GM12873 (cell line): ENCODE results near the gene DUS1L.
A peak's percentile ranks its signal among the peaks of the same experiment; 100 is the strongest.

Experiments used
- CTCF ChIP-seq: IDR thresholded peaks from 2 replicates; pipeline ENCODE4 v1.5.1; 2012; ENCODE audit warnings: low read depth, mild to moderate bottlenecking, moderate library complexity, low read length, control low read depth; ENCODE audit not compliant: insufficient read depth; ENCODE audit errors: missing control alignments

Gene DUS1L

GRCh38 chr17:82110298-82110697, 44.7 kb upstream of the DUS1L start:
- no peak for TF ChIP-seq CTCF

DNA sequence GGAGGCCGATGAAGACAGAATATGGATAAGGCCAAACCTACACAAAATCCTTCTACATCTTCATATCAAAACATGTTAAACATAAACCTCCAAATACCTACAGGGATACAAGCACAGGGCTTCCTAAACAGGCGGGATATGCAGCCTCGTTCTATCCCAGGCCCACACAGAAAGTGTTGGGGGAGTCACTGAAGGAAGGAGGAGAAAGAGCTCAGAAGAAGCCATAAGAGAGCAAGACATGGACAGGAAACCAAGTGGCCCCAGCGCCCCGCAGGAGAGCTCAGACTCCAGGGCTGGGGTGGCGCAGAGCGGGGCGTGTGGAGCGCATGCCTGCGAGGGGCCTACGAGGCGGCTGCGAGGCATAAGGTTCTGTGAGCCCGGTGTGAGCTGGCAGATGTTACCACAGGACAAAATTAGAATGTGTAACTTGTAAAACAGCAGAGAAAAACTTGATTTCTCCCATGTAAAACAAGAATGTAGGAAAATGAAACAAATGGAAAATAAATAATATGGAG, 43.4 kb upstream of the DUS1L start:
- no peak for TF ChIP-seq CTCF

DNA sequence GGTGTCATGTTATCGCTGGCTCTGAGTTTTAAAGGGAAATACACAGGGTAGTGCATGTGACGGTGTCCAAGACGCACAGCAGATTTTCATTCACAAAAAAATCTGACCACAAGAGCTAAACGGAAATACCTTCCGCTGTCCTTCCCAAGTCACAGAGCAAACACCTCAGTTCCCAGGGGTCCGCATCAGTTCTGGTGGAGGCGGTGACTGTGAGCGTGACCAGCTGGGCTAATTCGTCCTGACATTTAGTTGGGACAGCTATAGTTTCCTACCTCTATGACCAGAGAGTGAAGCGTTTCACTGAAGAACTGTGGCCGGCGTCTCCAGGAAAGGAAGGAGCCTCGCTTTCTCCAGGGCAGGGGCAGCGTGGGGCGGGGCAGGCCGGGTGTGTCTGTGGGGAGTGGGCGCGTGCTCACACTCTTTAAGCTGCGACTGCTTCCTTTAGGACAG, 42.9 kb upstream of the DUS1L start:
- no peak for TF ChIP-seq CTCF

DNA sequence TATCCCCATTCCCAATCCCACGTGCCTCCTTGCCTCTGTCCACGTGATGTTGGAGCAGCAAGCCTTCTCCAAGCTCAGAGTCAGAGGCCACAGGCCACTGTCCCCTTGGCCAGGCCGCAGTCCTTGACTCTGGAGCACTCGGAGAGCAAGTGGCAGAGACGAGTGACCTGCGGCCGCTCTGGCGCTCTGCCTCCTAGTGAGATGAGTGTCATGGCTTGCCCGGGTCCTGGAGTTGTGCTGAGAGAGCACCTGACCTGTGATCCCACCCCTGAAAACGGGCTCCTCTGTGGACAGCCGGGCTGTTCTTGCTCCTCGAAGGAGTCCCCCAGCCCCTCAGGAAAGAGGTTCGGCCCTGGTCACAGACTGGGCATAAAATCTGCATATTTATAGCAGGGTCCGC, 42.4 kb upstream of the DUS1L start:
- TF ChIP-seq CTCF = no peak

DNA sequence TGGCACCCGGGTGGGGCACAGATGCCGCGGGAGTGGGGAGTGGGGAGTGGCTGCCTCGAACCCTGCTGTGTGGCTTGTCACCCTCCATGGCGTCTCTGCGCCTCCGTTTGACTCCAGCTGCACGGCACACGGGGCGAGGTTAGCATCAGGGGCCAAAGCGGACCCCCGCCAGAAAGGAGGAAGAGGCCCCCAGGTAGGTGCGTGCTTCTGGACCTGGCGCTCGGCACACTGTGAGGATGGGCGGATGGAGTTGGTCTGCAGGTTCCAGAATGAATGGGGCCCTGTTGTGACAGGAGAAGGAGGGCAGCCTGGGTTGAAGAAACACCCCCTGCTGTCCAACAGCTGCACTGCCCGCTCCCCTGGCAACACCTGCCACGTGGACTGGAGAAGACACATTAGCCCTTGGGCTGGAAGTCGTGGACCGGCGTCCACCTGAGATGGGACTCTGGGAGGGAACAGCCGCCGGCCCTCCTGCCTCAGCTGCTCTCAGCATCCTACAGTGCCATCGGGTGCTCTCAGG, 41.8 kb upstream of the DUS1L start:
- peak; percentile 45 for TF ChIP-seq CTCF

GRCh38 chr17:82106688-82107305, 41.2 kb upstream of the DUS1L start:
- no peak for TF ChIP-seq CTCF

DNA sequence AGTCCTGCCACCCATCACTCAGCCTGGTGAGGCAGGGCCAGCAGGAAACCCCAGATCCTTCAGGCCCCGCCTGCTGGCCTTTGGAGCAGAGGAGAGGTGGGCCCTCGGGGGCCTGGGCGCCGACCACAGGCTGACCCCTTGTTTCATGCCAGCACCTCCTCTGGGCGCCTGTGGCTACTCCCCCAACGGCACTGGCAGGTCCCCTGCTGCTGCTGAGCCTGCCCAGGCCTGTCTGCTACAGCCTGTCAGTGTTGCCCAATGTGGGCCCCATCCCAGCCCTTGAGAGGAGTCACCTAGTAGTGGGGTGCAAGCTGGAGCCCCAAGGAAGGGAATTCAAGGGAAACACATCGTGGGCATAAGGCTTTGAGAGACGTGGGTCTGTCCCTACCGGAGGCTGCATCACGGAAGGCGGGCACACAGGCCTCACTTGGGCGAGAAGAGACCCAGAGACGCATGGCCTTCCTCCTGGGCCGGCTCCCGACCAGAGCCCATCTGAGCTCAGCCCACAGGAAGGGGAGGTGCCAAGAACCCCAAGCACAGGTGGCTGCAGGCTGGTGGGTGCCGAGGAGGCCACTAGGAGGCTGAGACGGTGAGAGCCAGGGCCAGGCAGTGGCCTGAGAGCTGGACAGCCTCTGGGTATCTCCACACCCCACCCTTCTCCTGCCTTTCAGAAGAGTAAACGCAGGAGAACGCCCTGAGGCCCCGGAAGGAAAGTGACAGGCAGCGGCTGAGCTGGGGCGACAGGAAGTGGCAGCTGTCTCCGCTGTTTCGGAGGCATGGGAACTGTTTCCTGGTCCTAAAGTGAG, 40.5 kb upstream of the DUS1L start:
- TF ChIP-seq CTCF = peak; percentile 70
